ENCODE results near the gene PUM1.

The PUM1 gene

DNA sequence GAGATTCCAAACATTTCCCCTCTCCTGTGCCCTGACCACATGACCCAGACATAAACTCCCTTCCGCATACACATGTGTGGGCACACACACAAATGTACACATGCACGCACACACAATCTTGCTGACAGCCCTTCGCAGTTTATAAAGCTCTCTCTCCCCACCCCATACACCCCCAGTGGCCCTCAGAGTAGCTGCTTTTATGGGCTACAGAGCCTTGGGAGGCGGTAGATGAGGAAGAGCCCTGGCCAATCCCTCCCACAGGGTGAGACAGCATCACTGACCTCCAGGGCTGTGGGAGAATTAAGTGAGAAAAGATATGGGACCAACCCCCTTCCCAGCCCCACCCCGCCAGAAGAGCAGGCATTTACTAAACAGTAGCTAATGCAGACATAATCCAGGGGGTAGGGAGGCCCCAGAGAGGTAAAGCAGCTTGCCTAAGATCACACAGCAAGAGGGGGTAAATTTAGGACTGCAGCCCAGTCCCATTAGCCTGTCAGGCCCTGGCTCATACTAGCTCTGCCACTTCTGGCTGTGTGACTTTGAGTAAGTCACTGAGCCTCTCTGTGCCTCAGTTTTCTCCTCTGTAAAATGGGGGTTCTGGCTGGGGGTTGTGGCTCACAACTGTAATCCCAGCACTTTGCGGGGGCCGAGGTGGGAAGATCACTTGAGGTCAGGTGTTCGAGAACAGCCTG lies 162.0 kb downstream of the PUM1 start:
- DNase-seq: no peak

DNA sequence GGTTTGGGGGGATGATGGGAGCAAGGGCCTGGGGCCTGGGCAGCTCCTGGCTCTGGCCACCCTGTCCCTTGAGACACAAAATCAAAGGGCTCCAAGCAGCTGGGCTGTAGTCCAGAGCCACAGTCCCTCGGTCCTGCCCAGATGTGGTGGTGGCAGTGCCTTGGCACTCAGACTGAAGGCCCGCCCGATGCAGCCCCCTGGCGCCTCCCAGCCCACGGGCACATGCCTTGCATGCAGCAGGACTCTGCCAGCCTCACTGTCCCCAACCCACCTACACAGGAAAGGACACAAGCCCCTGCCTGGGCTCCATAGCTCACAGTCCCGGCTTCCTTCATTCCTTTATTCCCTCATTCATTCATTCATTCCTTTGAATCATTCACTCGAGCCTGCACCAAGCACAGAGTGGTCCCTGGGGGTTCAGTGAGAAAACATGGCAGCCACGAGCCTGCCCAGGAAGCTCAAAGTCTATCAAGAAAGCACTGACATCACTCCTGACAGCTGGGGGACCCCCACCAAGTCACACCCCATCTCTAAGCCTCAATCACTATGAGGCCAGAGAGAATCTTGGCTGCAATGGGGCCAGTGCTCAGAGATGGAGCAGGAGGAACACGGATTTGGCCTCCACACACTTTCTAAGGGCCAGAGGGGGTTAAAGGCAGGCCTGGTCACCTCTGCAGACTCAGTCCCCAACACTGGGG lies 162.8 kb downstream of the PUM1 start:
- no peak for DNase-seq

DNA sequence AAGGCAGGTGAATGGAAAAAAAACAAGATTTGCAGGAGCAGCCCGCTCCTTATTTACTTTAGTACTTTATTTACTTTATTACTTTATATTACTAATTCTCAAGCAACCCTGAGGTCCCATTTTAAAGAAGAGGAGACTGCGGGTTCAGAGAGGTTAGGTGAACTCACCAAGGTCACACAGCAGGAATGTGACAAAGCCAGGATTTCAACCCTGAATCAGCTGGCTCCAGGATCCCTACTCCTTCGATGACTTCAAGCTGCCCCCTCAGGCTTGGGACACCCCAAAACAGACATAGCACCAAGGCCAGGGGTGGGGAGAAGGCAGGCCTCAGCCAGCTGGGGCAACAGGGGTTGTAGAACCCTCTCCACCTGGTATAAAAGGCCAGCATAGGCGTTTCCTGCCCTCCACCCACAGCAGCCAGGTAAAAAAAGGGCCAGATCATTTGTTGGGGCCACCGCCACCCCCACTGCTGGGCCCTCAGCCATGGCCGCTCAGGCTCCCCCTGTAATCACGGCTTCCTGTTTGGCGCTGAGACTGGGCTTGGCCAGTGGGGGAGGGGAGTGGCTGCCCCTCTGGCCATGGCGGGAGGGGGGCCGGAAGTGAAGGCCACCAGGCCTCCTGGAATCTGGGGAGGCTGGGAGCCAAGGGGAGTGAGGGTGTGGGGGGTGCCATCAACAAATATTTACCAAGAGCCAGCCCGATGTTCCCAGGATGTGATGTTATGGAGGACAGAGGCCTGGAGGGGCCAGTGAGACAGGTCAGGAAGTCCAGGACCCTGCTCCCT lies 163.5 kb downstream of the PUM1 start:
- DNase-seq: no peak

DNA sequence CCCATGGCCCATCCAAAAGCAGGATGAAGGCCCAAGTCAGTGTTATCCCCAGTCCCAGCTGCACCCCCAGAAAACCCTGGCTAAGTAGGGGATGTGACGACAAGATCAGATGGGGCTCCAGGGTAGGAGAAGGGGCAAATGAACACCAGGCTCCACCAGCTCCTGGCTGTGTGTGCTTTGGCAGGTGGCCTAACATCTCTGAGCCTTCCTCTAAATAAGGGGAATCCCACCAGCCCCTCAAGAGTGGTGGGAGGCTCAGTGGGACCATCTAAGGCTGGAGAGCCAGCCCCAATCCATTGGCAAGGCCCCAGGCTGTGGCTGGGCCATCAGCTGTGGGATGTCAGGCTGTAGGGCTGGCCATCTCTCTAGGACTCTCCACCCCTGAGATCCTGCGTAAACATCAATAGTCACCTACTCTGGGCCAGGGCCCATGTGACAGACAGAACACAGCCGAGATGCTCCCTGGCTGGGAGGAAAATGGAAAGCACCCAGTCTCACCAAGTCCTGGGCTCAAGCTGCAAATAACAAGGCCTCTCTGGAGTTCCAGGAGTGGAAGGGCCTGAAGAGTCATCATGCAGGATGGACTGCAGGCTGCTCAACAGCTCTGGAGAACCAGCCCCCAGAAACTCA lies 164.5 kb downstream of the PUM1 start:
- DNase-seq: no peak

DNA sequence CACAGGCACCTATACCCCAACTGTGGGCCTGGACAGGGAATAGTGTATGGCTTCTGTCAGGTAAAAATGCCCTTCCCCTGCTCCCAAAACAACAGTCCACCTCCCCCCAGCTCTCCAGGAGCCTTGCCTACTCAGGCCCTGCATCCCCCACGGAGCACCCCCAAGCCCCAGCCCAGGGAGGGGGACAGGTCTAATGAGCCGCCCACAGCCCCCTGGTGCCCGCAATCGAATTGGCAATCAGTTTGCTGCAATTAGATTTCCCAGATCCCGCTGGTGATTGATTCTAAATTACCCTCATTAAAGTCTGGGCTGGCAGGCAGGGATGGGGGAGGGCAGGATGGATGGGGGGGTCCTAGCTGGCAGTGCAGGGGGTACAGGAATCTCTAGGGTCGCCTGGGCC lies 165.0 kb downstream of the PUM1 start:
- no peak for DNase-seq

DNA sequence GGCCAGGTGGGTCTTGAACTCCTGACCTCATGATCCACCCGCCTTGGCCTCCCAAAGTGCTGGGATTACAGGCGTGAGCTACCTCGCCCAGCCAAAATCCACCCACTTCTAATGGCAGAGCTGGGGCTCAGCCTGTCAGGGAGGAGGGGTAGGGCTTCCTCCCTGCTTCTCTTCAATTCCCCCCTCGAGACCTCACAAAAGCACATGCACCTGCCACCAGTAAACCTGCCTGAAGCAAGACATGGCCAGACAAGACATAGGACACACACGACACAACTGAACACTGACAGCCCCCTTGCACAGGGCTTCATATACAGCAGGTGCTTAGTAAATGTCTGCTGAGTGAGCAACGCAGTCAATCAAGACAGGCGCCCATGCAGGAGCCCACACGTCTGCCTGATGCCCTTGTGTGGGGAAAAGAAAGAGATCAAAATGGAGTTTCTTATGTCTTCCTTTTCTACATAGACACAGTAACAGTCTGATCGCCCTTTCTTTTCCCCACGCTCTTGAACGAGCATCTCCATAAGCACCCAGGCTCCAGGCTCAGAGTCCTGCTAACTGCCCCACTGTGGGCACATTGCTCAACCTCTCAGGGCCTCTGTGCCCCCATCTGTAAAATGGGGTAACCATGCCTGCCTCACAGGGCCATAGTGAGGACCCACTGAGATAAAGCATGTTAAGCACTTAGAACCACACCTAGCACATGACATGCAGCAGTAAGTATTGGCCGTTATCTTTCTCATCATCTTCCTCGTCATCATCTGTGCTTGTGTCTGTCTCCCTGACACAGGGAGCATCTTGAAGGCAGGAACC lies 165.7 kb downstream of the PUM1 start:
- DNase-seq: no peak

DNA sequence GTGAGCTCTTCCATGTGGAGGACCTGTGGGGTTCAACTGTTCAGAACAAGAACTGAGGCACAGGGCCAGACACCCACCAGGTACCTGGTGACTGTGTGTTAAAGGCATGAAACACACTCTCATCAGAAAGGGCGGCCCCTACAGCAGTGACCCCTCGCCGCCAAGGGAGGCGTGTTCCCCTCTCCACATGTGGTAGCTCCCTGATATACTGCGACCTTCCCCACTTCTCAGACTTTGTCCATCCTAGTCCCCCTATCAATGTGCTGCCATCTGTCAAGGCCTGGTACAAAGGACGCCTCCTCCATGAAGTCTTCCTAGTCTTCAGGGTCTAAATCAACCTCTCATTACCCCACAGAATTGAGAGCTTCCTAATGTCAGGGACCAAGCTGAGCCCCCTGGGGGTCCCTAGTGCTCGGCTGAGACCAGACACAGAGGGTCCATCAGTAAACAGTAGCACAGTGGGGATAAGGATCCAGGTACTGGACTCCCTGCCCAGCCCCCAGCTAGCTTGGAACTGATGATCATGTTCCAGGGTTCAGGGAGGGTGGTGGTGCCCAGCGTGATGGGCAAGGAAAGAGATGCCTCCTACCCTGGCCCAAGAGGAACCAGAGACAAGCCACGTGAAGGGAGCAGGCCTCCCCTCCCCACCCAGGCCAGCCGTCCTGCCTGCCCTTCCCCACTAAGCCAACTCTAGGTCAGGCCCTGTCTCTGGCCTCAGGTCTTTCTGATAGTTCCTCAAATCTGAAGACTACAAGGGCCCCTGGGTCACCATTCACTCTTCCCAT lies 167.3 kb downstream of the PUM1 start:
- no peak for DNase-seq

DNA sequence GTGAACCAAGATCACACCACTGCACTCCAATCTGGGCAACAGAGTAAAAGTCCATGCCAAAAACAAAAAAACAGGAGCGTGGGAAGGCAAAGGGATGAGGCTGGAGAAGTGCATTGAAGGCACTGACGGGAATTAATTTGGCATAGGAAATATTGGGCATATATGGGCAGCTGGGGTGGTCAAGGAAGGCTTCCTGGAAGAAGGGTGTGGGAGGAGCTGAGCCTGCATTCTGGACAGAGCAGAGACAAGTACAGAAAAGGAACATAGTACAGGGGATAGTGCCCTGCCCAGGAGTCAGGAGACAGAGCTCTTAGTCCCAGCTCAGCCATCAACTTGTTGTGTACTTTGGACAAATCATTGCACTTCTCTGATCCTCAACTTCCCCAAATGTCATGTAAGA lies 168.6 kb downstream of the PUM1 start:
- no peak for DNase-seq

DNA sequence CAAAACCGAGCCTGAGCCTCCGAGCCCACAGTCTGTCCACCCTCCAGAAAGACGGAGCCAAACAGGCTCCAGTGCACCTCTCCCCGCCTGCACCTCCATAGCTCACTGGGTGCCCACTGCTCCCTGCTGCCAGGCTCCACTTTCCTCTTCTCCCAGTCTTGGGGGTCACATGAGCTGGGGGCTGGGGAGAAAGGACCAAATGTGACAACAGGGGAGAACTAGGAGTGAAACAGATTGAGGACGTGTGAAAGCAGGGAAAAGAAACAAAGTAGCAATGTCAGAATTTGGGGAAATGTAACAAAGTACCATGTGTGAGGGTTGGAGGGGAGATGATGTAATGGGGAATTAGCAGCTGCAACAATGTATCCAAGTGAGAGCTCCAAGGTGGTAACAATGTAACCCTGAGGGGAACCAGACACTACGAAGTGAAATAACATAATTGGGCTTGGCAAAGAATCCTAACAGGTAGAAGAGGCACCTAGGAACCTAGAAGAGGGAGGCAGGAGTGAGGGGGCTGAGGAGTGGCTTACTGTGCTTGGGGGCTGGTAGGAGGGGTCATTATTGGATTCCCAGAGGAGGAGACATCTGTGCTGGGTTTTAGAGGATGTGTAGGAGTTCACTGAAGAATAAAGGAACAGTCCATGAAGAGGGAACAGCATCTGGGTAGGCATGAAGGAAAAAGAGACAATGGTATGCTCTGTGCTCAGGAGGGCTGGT lies 169.4 kb downstream of the PUM1 start:
- DNase-seq: no peak

DNA sequence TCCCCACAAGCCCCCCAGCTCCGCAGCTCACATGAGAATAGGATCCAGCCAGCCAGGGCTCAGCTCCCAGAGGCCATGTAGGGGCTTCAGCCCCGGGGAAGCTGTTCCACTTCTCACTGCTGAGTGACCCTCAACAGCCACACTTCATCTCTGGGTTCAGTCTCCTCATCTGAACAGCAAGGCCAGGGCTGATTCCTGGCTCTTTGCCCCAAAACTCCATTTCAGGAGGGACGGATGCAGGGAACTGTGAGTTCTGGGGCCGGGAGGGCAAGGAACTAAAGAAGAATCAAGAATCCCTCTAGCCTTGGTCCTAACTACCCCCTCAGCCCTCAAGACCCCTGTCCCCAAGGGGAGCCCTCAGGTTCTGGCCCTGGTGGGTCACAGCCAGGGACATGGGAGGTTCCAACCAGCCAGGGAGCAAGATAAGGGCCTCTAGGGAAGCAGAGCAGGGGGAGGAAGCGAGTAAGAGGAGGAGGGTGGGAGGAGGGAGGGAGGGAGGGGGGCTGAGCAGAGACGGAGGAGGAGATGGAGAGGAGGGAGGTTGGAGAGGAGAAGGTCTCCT lies 170.1 kb downstream of the PUM1 start:
- no peak for DNase-seq

DNA sequence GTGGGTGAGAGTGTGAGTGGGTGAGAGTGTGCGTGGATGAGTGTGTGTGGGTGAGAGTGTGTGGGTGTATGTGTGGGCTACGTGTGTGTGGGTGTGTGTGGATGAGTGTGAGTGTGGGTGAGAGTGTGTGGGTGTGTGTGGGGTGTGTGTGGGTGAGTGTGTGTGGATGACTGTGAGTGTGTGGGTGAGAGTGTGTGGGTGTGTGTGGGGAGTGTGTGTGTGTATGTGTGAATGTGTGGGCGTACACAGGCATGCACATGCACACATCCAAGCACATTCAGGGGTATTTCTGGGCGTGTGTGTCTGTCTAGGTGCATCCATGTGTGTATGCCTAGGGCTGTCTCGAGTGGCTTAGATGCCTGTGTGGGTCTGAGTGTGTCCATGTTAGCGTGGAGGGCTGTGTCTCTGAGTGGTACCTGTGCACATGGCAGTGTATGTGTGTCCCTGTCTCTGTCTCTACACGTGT lies 171.0 kb downstream of the PUM1 start:
- DNase-seq: no peak

DNA sequence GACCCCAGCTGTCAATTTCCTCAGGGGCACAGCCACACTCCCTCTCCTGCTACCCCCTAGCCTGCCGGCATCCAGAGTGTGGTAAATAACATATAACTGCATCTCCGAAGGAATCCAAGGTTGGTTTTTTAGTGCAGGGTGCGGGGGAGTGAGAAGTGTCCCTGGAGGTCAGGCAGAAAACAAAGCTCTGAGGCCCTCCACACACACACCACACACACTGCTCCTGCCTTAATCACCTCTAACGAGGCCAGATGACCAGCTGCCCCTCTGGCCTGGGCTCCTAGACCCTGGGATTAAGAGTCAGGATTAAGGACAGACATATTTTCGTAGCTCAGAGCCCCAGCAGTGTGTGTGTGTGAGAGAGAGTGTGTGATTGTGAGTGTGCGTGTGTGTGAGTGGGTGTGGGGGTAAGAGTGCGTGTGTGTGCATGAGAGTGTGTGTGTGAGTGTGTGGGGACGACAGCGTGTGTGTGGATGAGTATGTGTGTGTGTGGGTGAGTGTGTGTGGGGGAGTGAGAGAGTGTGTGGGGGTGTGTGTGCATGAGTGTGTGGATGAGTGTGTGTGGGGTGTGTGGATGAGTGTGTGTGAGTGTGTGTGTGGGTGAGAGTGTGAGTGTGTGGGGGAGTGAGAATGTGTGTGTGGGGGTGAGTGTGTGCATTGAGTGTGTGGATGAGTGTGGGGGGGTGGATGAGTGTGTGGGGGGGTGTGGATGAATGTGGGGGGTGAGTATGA lies 171.6 kb downstream of the PUM1 start:
- no peak for DNase-seq

DNA sequence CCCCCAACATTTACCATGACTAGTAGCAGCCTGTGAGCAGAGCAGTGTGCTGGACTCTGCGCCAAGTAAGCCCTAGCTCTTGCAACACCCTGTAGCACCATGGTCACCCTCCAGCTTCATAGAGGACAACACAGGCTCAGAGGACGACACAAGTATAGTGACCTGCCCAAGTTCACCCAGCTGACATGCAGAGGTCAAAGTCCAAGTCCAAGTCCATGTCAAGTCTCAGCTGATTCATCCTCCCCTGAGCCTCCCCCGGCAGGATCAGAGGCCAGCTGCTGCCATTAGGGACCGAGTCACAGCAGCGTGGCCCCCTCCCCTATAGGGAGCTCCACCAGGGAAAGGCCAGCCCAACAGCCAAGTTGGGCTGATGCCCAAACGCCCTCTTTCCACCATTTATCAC lies 172.8 kb downstream of the PUM1 start:
- no peak for DNase-seq

DNA sequence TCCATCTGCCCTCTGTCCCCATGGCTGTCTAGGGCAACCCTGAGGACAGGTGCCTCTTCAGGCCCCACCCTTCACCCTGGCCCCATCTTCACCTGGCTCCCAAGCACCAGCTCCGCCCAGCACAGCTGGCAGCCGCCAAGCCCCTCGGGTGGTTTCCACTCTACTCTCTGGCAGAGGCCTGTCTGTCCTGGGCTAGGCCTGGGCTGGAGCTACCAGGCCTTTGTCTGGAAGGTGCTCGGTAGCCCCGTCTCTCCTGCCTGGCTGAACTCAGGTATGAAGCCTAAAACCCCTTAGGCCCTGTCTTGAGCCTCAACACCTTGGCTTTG lies 174.3 kb downstream of the PUM1 start:
- no peak for DNase-seq

DNA sequence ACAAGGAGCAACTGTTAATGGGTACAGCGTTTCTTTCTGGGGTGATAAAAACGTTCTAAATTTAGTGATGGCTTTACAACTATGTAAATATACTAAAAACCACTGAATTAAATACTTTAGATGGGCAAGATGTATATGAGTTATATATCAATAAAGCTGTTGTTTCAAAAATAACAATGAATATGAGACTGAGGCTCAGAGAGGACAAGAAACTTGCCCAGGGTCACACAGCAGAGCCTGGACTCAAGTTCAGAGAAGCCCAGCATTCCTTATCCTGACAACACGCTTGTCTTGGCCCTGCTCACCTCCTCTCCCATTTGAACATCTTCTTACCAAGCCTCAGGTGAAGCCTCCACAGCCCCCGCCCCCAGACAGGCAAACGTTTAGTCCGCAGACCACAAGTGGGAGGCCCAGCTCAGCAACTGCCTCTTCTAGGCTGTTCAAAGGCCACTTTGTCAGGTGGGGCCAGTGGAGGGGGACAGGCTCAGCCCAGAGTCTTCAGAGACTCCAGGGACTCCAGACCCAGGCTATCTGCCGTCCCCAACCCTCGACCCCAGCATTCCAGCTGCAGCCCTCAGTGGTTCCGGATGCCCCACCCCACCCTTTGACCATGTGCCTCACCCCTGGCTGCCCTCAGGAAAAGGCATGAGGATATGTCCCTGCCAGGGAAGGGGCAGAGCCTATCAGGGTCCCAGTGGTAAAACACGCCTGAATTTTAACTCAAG lies 174.9 kb downstream of the PUM1 start:
- DNase-seq: no peak

DNA sequence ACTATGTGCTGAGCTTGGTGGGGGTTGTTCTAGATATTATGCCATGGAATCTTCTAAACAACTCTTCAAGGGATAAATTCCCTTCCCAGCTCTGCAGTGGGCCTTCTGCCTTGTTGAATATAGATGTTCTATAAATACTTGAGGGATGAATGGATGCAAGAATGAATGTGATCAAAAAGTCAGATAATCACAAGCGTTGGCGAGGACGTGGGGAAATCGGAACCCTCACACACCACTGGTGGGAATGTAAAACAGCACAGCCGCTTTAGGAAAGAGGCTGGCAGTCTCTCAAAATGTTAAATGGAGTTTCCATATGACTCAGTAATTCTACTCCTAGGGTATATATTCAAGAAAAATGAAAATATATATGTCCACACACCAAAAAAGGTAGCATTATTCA lies 176.0 kb downstream of the PUM1 start:
- no peak for DNase-seq

DNA sequence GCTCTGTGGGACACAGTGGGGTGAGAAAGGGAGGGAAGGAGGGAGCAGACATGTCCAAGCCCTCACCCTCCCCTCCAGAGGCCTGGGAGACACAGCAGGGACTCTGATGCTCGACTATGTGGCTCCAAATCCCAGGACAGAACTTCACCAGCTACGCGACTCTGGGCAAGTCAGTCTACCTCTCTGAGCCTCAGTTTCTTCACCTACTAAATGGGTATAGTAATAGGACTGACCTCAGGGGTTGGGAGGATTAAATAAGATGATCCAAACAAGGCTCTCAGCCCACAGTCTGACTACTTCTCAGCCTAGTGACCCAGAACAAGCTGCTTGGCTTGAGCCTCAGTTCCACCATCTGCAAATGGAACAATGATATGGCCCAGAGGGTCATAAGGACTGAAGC lies 176.5 kb downstream of the PUM1 start:
- DNase-seq: no peak

DNA sequence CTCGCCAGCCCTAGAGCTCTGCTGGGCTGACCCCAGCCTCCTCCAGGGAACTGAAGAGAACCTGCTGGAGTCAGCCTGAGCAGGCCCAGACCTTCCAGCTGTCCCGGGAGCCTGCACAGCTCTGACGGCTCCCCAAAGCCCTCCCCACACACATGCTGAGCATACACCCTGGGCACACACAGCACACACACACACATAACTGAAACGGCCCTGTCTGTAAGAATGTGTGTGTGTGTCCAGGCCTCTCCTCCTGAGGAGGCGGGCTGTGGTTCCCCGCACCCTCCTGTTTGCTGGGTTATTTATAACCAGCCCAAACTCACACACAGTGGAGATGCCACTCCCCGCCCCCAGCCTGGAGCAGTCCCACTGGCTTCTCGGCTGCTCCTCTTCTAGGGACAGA lies 177.1 kb downstream of the PUM1 start:
- no peak for DNase-seq

Data from CD4-positive, alpha-beta T cell treated with Interleukin-17A for 1 hour (primary cell).